ENCODE data around the gene DOP1A.
"Not testable (repeated sequence)": the region's sequence is repeated elsewhere in the genome, so short reads cannot be mapped to it uniquely, and the experiment has no call there.

The DOP1A gene

DNA sequence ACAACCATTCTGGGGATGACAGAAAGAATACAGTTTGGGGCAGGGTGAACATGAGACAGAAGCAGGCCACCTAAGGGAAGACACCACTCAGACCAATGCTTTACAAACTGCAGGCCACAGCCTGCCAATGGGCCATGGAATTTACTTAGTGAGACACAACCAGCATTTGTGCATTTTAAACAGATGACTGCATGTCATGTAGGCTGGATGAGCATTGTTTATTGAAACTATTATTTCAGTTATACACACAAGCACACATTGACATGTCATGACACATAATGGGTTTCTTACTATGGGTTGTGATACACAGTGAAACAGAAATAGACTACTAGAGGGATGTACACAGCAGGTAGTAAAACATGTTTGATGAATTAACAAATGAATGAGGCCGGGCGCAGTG, 117.6 kb downstream of the DOP1A start:
- Histone ChIP-seq H3K79me2 (ENCODE audit: insufficient read depth, low read length) (no peaks in the 10 kb centered on the region; the same call in 1 of the 2 replicates), H3K36me3 (ENCODE audit: low read length) (peaks cover 12% of the 10 kb centered on the region; the same call in 1 of the 2 replicates), H3K9me2 (replicated peaks; ENCODE audit: insufficient read depth, low read length) (no peaks in the 10 kb centered on the region), H3K4me2 (ENCODE audit: low read depth, low read length, poor library complexity, severe bottlenecking) (no peak overlapping the region), H4K20me1 (ENCODE audit: low read depth, low read length) (no peaks in the 10 kb centered on the region), H2AFZ (ENCODE audit: low read depth, low read length, severe bottlenecking) (no peak overlapping the region), H3K27me3 (ENCODE audit: low read length) (no peaks in the 10 kb centered on the region), H3K27ac (ENCODE audit: low read depth, low read length) (no peak overlapping the region), H3F3A (ENCODE audit: insufficient read depth) (no peaks in the 10 kb centered on the region), H3K9ac (ENCODE audit: low read length) (no peak overlapping the region), H3K9me3 (ENCODE audit: insufficient read depth, low read length) (no peaks in the 10 kb centered on the region), H3K4me3 (ENCODE audit: insufficient read depth, low read length, poor library complexity, severe bottlenecking) (no peak overlapping the region)
- TF ChIP-seq EZH2phosphoT487 (conservative IDR thresholded peaks at IDR 0.05; ENCODE audit: low read length), result no peak
- TF ChIP-seq, protein P1, sequence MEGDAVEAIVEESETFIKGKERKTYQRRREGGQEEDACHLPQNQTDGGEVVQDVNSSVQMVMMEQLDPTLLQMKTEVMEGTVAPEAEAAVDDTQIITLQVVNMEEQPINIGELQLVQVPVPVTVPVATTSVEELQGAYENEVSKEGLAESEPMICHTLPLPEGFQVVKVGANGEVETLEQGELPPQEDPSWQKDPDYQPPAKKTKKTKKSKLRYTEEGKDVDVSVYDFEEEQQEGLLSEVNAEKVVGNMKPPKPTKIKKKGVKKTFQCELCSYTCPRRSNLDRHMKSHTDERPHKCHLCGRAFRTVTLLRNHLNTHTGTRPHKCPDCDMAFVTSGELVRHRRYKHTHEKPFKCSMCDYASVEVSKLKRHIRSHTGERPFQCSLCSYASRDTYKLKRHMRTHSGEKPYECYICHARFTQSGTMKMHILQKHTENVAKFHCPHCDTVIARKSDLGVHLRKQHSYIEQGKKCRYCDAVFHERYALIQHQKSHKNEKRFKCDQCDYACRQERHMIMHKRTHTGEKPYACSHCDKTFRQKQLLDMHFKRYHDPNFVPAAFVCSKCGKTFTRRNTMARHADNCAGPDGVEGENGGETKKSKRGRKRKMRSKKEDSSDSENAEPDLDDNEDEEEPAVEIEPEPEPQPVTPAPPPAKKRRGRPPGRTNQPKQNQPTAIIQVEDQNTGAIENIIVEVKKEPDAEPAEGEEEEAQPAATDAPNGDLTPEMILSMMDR (IDR thresholded peaks at IDR 0.05; ENCODE audit: insufficient read depth, low read length, poor library complexity, severe bottlenecking), result no peak

DNA sequence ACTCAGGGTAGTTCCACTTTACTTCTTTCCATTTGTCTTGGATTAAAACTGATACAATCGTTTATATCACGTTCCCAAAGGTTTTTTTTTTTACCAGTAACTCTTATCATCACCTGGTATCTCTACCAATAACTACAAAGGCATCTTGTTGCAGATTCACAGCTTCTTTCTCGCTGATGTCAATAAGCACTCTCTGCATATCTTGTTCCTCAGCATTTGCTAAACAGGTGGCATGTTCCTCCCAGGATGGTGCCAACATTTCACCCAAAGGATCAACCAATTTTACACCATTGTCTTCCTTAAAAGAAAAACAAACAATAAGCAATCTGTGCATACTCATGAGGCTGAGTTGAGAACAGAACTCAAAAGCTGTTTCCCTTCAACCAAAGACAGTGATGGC, 121.0 kb downstream of the DOP1A start:
- Histone ChIP-seq H3K4me3 (ENCODE audit: insufficient read depth, low read length, poor library complexity, severe bottlenecking) (no peak overlapping the region), H3K36me3 (ENCODE audit: low read length) (peaks cover 8% of the 10 kb centered on the region; the same call in 1 of the 2 replicates), H3K4me2 (ENCODE audit: low read depth, low read length, poor library complexity, severe bottlenecking) (no peak overlapping the region), H3K79me2 (ENCODE audit: insufficient read depth, low read length) (peaks cover 9% of the 10 kb centered on the region), H3K9ac (ENCODE audit: low read length) (no peak overlapping the region), H4K20me1 (ENCODE audit: low read depth, low read length) (no peaks in the 10 kb centered on the region), H3F3A (ENCODE audit: insufficient read depth) (no peaks in the 10 kb centered on the region), H3K27ac (ENCODE audit: low read depth, low read length) (no peak overlapping the region), H2AFZ (ENCODE audit: low read depth, low read length, severe bottlenecking) (no peak overlapping the region), H3K27me3 (ENCODE audit: low read length) (no peaks in the 10 kb centered on the region), H3K9me2 (replicated peaks; ENCODE audit: insufficient read depth, low read length) (no peaks in the 10 kb centered on the region), H3K9me3 (ENCODE audit: insufficient read depth, low read length) (no peaks in the 10 kb centered on the region)
- no peak for TF ChIP-seq EZH2phosphoT487 (conservative IDR thresholded peaks at IDR 0.05; ENCODE audit: low read length)
- TF ChIP-seq, protein P1 (IDR thresholded peaks at IDR 0.05; ENCODE audit: insufficient read depth, low read length, poor library complexity, severe bottlenecking), result no peak

GRCh38 chr6:83190626-83191025, 123.2 kb downstream of the DOP1A start:
- no peak overlapping the region for H3K4me2 ChIP-seq (ENCODE audit: low read depth, low read length, poor library complexity, severe bottlenecking)
- peaks cover 9% of the 10 kb centered on the region for H3K79me2 ChIP-seq (ENCODE audit: insufficient read depth, low read length)
- peaks cover 8% of the 10 kb centered on the region; the same call in 1 of the 2 replicates for H3K36me3 ChIP-seq (ENCODE audit: low read length)
- no peak overlapping the region for H3K27ac ChIP-seq (ENCODE audit: low read depth, low read length)
- no peaks in the 10 kb centered on the region for H3K9me3 ChIP-seq (ENCODE audit: insufficient read depth, low read length)
- H2AFZ ChIP-seq (ENCODE audit: low read depth, low read length, severe bottlenecking), result no peak overlapping the region
- no peaks in the 10 kb centered on the region for H3K27me3 ChIP-seq (ENCODE audit: low read length)
- no peaks in the 10 kb centered on the region for H3K9me2 ChIP-seq (replicated peaks; ENCODE audit: insufficient read depth, low read length)
- H3K4me3 ChIP-seq (ENCODE audit: insufficient read depth, low read length, poor library complexity, severe bottlenecking), result no peak overlapping the region
- TF ChIP-seq, protein P1 (IDR thresholded peaks at IDR 0.05; ENCODE audit: insufficient read depth, low read length, poor library complexity, severe bottlenecking), result no peak
- no peaks in the 10 kb centered on the region for H4K20me1 ChIP-seq (ENCODE audit: low read depth, low read length)
- H3F3A ChIP-seq (ENCODE audit: insufficient read depth), result peaks cover 5% of the 10 kb centered on the region; the same call in 1 of the 2 replicates
- H3K9ac ChIP-seq (ENCODE audit: low read length), result no peak overlapping the region

GRCh38 chr6:83191974-83192373, 124.5 kb downstream of the DOP1A start:
- not testable (repeated sequence) for H3K79me2 ChIP-seq (ENCODE audit: insufficient read depth, low read length); H3K27me3 ChIP-seq (ENCODE audit: low read length); H3K9me3 ChIP-seq (ENCODE audit: insufficient read depth, low read length); H4K20me1 ChIP-seq (ENCODE audit: low read depth, low read length); H3K36me3 ChIP-seq (ENCODE audit: low read length); H3K27ac ChIP-seq (ENCODE audit: low read depth, low read length); H3F3A ChIP-seq (ENCODE audit: insufficient read depth); H3K9me2 ChIP-seq (replicated peaks; ENCODE audit: insufficient read depth, low read length); H2AFZ ChIP-seq (ENCODE audit: low read depth, low read length, severe bottlenecking)
- peak overlapping the region; percentile 88 for H3K9ac ChIP-seq (ENCODE audit: low read length)
- peak overlapping the region; percentile 95 for H3K4me2 ChIP-seq (ENCODE audit: low read depth, low read length, poor library complexity, severe bottlenecking)
- H3K4me3 ChIP-seq (ENCODE audit: insufficient read depth, low read length, poor library complexity, severe bottlenecking), result peak overlapping the region; percentile 89
